ENCODE results near the gene UQCR10. TPM values are rescaled to one million over a fixed set of nuclear protein-coding genes. Genes with fewer than 3 reads are reported as not detected.

The UQCR10 gene
- polyA plus RNA-seq, 1 donor from 2014 or later, result 192 TPM

- Histone ChIP-seq H3K27me3 (ENCODE audit: insufficient read depth, low read depth, low read length) (no peaks in the 10 kb centered on the region), H4K20me1 (ENCODE audit: insufficient read depth) (no peaks in the 10 kb centered on the region), H3K36me3 (ENCODE audit: insufficient read depth, low read length) (no peaks in the 10 kb centered on the region), H3K4me3 (ENCODE audit: low read length) (no peak overlapping the region), H3K27ac (ENCODE audit: low read length) (no peak overlapping the region), H2AFZ (ENCODE audit: low read depth, low read length) (no peak overlapping the region), H3F3A (ENCODE audit: insufficient read depth, low read length, poor library complexity, severe bottlenecking) (no peaks in the 10 kb centered on the region), H3K79me2 (replicated peaks; ENCODE audit: insufficient read depth, low read length) (no peaks in the 10 kb centered on the region), H3K9ac (ENCODE audit: low read length) (no peak overlapping the region), H3K9me3 (ENCODE audit: low read length) (no peaks in the 10 kb centered on the region), H3K4me2 (ENCODE audit: low read length) (no peak overlapping the region), H3K9me2 (ENCODE audit: insufficient read depth, low read length) (no peaks in the 10 kb centered on the region)
- TF ChIP-seq SMC3 (conservative IDR thresholded peaks at IDR 0.05; ENCODE audit: poor library complexity), result no peak
- TF ChIP-seq CTCF (IDR thresholded peaks at IDR 0.05; ENCODE audit: poor library complexity, severe bottlenecking), result no peak
- TF ChIP-seq EZH2 (IDR thresholded peaks at IDR 0.05; ENCODE audit: borderline replicate concordance, insufficient read depth, low read length, poor library complexity, severe bottlenecking), result no peak
- no peak for TF ChIP-seq RAD21 (conservative IDR thresholded peaks at IDR 0.05)
- no peak for TF ChIP-seq TAF1 (IDR thresholded peaks at IDR 0.05; ENCODE audit: low read depth)
- TF ChIP-seq EP300 (conservative IDR thresholded peaks at IDR 0.05; ENCODE audit: poor library complexity, severe bottlenecking), result no peak
- no peak for TF ChIP-seq POLR2AphosphoS5 (IDR thresholded peaks at IDR 0.05)
Observed at GRCh38 chr22:29734406-29734805, 32.8 kb upstream of the UQCR10 start.

GRCh38 chr22:29734838-29735237 lies 32.3 kb upstream of the UQCR10 start:
- Histone ChIP-seq H3K36me3 (ENCODE audit: insufficient read depth, low read length) (no peaks in the 10 kb centered on the region), H3K9me2 (ENCODE audit: insufficient read depth, low read length) (no peaks in the 10 kb centered on the region), H3K9ac (ENCODE audit: low read length) (no peak overlapping the region), H3K9me3 (ENCODE audit: low read length) (no peaks in the 10 kb centered on the region), H3K4me2 (ENCODE audit: low read length) (no peak overlapping the region), H3K79me2 (replicated peaks; ENCODE audit: insufficient read depth, low read length) (no peaks in the 10 kb centered on the region), H3K27me3 (ENCODE audit: insufficient read depth, low read depth, low read length) (no peaks in the 10 kb centered on the region), H3K27ac (ENCODE audit: low read length) (no peak overlapping the region), H3K4me3 (ENCODE audit: low read length) (no peak overlapping the region), H2AFZ (ENCODE audit: low read depth, low read length) (no peak overlapping the region), H3F3A (ENCODE audit: insufficient read depth, low read length, poor library complexity, severe bottlenecking) (no peaks in the 10 kb centered on the region), H4K20me1 (ENCODE audit: insufficient read depth) (no peaks in the 10 kb centered on the region)
- TF ChIP-seq POLR2AphosphoS5 (IDR thresholded peaks at IDR 0.05) (no peak), EP300 (conservative IDR thresholded peaks at IDR 0.05; ENCODE audit: poor library complexity, severe bottlenecking) (no peak), RAD21 (conservative IDR thresholded peaks at IDR 0.05) (no peak), EZH2 (IDR thresholded peaks at IDR 0.05; ENCODE audit: borderline replicate concordance, insufficient read depth, low read length, poor library complexity, severe bottlenecking) (no peak), CTCF (IDR thresholded peaks at IDR 0.05; ENCODE audit: poor library complexity, severe bottlenecking) (no peak), MXI1 (conservative IDR thresholded peaks at IDR 0.05; ENCODE audit: poor library complexity, severe bottlenecking) (no peak), TAF1 (IDR thresholded peaks at IDR 0.05; ENCODE audit: low read depth) (no peak), SMC3 (conservative IDR thresholded peaks at IDR 0.05; ENCODE audit: poor library complexity) (no peak), REST (IDR thresholded peaks at IDR 0.05; ENCODE audit: borderline replicate concordance) (no peak)

Data from neural cell (in vitro differentiated cells).